ENCODE measurements around the gene GOLGA6L24.
"Not testable (repeated sequence)": the region's sequence is repeated elsewhere in the genome, so short reads cannot be mapped to it uniquely, and the experiment has no call there.

GOLGA6L24 gene, protein sequence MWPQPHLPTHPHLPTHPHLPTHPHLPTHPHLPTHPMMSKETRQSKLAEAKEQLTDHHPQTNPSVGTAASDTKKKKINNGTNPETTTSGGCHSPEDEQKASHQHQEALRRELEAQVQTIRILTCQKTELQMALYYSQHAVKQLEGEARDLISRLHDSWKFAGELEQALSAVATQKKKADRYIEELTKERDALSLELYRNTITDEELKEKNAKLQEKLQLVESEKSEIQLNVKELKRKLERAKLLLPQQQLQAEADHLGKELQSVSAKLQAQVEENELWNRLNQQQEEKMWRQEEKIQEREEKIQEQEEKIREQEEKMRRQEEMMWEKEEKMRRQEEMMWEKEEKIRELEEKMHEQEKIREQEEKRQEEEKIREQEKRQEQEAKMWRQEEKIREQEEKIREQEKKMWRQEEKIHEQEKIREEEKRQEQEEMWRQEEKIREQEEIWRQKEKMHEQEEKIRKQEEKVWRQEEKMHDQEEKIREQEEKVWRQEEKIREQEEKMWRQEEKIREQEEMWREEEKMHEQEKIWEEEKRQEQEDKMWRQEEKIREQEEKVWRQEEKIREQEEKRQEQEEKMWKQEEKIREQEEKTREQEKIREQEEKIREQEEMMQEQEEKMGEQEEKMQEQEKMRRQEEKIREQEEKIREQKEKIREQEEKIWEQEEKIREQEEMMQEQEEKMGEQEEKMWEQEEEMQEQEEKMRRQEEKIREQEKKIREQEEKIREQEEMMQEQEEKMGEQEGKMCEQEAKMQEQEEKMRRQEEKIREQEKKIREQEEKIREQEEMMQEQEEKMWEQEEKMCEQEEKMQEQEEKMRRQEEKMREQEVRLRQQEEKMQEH

GRCh38 chr15:28357984-28358383 is at the start of gene GOLGA6L24:
TSS of gene GOLGA6L24 (minus strand) at chr15:28358084. CDS start at chr15:28358023, 61 bp downstream.
- DNase-seq: not testable (repeated sequence)

DNA sequence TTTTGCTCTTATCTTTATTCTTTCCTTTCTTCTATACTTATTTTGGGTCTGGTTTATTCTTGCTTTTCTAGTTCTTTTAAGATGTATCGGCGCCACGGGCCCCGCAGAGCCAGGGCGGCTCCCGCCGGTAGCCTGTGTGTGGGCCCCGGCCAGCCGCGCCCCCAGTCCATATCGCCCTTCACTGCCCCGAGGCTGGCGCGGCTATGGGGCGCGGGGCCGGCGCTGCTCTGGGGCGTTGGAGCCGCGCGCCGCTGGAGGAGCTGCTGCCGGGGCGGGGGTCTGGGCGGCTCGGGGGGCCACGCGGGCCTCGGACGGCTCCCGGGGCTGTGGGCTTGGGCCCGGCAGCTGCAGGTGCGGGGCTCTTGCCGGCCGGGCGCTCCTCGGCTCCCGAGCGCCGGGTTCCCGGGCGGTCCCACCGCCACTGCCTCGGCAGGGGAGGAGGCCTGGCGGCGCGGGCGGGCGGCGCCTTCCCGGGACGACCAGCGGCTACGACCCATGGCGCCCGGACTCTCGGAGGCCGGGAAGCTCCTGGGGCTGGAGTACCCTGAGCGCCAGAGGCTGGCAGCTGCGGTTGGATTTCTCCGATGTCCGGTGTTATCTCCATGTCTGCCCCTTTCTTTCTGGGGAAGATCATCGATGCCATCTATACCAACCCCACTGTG is 45.0 kb upstream of the GOLGA6L24 start:
- not testable (repeated sequence) for DNase-seq

DNA sequence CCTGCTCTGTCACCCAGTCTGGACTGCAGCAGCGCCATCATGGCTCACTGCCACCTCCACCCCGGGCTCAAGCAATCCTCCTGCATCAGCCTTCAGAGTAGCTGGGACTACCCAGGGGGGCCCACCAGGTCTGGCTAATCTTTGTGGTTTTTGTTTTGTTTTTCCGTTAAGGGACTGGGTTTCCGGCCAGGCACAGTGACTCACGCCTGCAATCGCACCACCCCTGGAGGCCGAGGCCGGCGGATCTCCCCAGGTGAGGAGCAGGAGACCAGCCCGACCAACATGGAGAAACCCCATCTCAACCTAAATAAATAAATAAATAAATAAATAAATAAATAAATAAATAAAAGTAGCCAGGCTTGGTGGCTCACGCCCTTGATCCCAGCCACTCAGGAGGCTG is 38.1 kb upstream of the GOLGA6L24 start:
- DNase-seq: not testable (repeated sequence)

DNA sequence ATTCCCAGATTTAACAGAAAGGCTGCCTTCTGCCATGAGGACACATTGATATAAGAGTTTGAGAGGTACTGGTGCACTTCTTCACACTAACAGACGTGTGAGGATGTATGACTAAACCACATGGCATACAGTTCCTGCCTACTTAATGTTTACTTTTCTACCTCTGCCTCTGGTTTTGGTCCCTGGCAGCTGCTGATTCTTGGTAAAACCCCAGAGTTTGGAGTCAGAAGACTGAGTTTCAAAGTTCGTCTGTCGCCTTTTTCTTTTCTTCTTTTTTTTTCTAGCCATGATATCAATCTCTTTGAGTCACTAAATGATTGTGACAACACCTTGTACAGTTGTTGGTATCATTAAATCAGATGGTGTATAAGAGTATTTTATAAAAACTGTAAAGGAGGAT is 22.2 kb upstream of the GOLGA6L24 start:
- DNase-seq: not testable (repeated sequence)

- DNase-seq: not testable (repeated sequence)
Observed at GRCh38 chr15:28378364-28378763, 20.5 kb upstream of the GOLGA6L24 start, which contains the start of gene GOLGA8F. TSS of gene GOLGA8F (plus strand) at chr15:28378664. CDS start at chr15:28378762, 98 bp downstream.

DNA sequence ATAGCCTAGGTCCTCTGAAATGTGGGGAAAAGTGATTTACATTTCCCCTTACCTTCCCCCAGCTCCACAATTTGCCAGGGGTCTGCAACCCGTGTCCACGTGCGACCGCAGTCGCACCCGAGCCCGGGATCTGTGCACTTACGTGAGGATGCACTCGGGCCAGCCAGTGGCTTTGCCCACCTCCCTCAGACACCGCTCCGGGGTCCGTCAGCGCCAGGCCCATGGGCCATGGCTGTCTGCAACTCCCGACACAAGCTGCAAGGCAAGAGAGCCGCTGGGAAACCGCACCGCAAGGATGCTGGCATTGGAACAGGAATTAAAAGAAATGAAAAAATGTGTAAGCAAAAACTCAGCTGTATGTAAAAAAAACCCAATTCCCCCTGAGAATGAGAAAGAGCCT is 7.6 kb upstream of the GOLGA6L24 start:
- not testable (repeated sequence) for DNase-seq

- not testable (repeated sequence) for DNase-seq
Observed at GRCh38 chr15:28322129-28322588, 35.7 kb downstream of the GOLGA6L24 start, which contains the start of gene HERC2. TSS of gene HERC2 (minus strand) at chr15:28322179. CDS start at chr15:28321433, 746 bp downstream.

GRCh38 chr15:28321358-28322078 is 36.4 kb downstream of the GOLGA6L24 start:
- not testable (repeated sequence) for DNase-seq

DNA sequence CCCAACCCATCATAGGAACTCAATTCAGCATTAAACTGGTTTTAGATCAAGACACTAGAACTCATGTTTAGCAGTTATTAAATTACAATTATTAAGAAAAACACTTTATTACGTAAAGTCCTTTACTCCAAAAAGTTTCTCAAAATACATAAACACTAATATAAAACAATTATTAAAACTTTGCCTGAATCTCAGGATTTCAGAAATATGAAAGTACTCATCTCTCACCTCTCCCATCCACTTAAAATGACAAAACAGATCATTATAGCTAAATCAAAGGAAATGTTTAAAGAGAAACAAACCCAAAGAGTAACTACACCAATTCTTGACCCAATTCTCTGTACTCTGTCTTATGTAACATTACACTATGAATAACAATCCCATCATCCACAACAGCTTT is 38.2 kb downstream of the GOLGA6L24 start:
- DNase-seq: not testable (repeated sequence)

DNA sequence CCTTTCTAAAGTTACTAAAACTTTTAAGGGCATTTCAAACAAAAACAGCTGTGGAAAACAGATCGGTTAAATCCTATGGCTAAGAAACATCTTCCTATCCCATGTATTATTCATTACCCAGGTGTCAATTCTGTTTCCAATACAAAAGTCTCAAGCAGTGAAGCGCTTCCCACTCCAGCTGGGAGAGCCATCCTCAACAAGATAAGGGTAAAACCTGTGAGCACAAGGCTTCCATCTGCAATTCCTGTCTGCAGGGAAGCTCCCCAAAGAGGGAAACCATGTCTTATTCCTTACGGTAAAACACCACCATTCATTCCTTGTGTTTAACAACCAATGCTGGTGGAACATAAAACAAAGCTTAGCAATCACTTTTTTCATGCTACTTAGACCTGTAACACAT is 39.1 kb downstream of the GOLGA6L24 start:
- not testable (repeated sequence) for DNase-seq

DNA sequence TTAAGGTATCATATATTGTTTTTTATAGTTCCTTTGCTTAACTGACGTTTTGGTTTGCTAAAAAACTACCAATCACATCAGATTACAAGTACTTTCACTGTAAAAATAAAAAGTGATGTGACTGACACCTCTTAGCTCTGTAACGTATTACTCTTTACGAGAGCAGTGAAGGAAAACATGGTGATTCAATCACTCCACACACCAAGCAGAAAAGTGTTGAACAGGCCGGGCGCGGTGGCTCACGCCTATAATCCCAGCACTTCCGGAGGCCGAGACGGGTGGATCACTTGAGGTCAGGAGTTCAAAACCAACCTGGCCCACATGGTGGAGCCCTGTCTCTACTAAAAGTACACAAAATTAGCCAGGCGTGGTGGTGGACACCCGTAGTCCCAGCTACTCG is 39.8 kb downstream of the GOLGA6L24 start:
- not testable (repeated sequence) for DNase-seq

- not testable (repeated sequence) for DNase-seq
Observed at GRCh38 chr15:28316958-28317357, 40.9 kb downstream of the GOLGA6L24 start.

- not testable (repeated sequence) for DNase-seq
Observed at GRCh38 chr15:28310454-28310853, 47.4 kb downstream of the GOLGA6L24 start.

- DNase-seq: not testable (repeated sequence)
Observed at GRCh38 chr15:28308718-28309117, 49.2 kb downstream of the GOLGA6L24 start.

Measured in suppressor macrophage treated with lipopolysaccharide for 4 hours (primary cell).